ENCODE results near the gene SLC6A6. TPM values are rescaled to one million over a fixed set of nuclear protein-coding genes. Genes with fewer than 3 reads are reported as not detected.

SLC6A6 gene
- total RNA-seq, 6 experiments from 2014 or later: 1.5 to 8.2 (median 4.1) TPM

DNA sequence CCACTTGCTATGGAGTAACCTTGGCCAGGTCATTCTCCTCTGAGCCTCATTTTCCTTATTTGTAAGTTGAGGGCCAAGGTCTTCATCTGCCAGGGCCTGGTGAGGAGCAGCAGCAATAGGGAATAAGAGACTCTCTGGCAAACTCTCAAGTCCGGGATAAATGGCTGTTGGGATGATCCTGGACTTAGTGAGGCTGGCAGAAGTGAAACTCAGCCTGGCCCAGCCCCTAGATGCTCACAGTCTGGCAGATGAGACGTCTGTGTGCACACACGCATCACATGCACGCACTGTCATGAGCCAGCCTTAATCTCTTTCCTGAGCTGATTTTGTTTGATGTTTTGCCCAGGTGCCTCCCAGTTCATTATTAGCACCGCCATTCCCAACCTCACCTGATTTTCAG, 26.8 kb downstream of the SLC6A6 start:
- intact Hi-C loops (cut with DNase I): no loop called here
- H3K9me3 ChIP-seq: no peaks in the 10 kb centered on the region
- H3K4me1 ChIP-seq: peaks cover 0 to 2% (median 0%) of the 10 kb centered on the region in 4 donors
- H3K4me3 ChIP-seq: no peak overlapping the region
- TF ChIP-seq, protein P1, sequence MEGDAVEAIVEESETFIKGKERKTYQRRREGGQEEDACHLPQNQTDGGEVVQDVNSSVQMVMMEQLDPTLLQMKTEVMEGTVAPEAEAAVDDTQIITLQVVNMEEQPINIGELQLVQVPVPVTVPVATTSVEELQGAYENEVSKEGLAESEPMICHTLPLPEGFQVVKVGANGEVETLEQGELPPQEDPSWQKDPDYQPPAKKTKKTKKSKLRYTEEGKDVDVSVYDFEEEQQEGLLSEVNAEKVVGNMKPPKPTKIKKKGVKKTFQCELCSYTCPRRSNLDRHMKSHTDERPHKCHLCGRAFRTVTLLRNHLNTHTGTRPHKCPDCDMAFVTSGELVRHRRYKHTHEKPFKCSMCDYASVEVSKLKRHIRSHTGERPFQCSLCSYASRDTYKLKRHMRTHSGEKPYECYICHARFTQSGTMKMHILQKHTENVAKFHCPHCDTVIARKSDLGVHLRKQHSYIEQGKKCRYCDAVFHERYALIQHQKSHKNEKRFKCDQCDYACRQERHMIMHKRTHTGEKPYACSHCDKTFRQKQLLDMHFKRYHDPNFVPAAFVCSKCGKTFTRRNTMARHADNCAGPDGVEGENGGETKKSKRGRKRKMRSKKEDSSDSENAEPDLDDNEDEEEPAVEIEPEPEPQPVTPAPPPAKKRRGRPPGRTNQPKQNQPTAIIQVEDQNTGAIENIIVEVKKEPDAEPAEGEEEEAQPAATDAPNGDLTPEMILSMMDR (IDR thresholded peaks at IDR 0.05): no peak
- no peak for TF ChIP-seq POLR2A (IDR thresholded peaks at IDR 0.05)
- ATAC-seq (peak in 1 of 4 donors; percentile 7), DNase-seq (no peak)
- 36% methylated on average over 4 of the region's 5 CpGs for WGBS (ENCODE audit: insufficient coverage, low coverage, low lambda C conversion rate, missing lambda C conversion rate)
- peaks cover 0 to 9% of the 10 kb centered on the region in 2 donors for H3K27me3 ChIP-seq
- H3K27ac ChIP-seq: no peak overlapping the region
- H3K36me3 ChIP-seq: no peaks in the 10 kb centered on the region

DNA sequence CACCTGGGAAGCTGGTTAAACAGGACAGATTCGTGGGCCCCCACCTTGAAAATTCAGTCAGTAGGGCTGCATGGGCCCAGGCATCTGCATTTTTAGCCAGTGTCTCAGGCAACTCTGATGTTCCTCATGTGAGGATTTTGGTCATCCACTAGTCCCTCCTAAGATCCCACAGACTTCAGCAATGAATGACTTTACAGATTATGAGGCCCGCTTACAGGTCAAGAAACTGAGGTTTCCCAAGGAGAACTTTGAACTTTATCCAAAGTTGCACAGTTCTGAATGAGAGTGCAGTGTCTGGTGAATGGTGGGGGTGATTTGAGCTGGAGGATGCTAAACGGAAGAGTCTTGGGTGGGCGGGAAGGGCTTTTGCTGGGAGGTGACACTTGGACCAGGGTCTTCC, 27.2 kb downstream of the SLC6A6 start:
- Histone ChIP-seq H3K4me1 (peaks cover 0 to 2% (median 0%) of the 10 kb centered on the region in 4 donors), H3K4me3 (no peak overlapping the region), H3K9me3 (no peaks in the 10 kb centered on the region), H3K27ac (no peak overlapping the region), H3K27me3 (peaks cover 0 to 9% of the 10 kb centered on the region in 2 donors), H3K36me3 (no peaks in the 10 kb centered on the region)
- DNase-seq (no peak), ATAC-seq (no peak)
- TF ChIP-seq, protein P1 (IDR thresholded peaks at IDR 0.05): no peak
- no peak for TF ChIP-seq POLR2A (IDR thresholded peaks at IDR 0.05)
- intact Hi-C loops (cut with DNase I): no loop called here
- WGBS (ENCODE audit: insufficient coverage, low coverage, low lambda C conversion rate, missing lambda C conversion rate): 65% methylated on average over 3 of the region's 4 CpGs

DNA sequence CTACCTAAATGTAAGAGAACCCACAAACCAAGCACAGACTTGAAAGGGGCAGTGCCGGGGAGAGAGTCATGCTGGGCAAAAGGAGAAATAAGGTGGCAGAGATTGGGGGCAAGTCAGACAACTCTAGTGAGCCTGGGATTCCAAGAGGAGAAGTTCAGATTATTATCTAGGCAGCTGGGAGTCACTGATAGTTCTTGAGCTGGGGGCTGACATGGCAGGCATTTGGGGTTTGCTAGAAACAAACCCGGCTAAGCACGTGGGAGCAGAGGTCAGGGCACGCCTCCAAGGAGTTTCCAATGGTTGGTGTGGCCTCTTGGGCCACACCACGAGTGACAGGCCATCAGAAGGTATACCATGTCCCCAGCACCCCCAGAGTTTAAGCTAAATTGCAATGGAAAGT, 27.6 kb downstream of the SLC6A6 start:
- 65% methylated on average over 2 of the region's 5 CpGs for WGBS (ENCODE audit: insufficient coverage, low coverage, low lambda C conversion rate, missing lambda C conversion rate)
- TF ChIP-seq, protein P1 (IDR thresholded peaks at IDR 0.05): no peak
- TF ChIP-seq POLR2A (IDR thresholded peaks at IDR 0.05): no peak

DNA sequence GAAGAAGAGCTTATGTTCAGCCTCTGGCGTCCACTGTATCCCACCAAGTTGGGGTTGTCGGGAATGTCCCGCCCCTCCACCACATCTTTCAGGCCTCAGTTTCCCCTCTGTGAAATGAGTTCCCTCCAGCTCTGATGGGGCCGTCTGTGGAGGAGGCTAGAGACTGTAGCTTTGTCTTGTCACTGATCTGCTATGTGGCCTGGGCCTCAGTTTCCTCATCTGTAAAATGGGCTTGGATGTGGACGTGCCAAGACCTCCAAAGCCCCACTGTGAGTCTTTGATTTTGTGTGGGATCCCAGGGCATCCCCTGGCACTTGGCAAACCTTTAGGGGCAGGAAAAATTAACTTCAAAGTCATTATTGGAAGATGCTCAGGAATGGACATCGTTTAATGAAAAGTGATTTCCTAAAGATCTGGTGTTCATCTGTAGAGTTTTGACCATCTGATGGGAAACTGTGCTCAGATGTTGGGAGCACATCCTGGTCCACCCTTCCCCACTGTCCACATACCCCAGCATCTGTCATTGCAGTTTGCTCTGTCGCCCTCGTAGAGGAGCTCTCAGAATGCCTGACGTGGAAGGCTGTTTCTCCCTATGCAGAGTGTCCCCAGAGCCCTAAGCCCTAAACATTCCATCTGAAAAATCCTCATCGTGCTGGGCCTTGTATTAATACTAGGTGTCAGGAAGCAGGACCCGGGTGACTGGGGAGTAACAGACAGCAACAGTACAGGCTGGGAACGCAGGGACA, 28.5 kb downstream of the SLC6A6 start:
- peaks cover 0 to 2% (median 0%) of the 10 kb centered on the region in 4 donors for H3K4me1 ChIP-seq
- peaks cover 0 to 9% of the 10 kb centered on the region in 2 donors for H3K27me3 ChIP-seq
- no peaks in the 10 kb centered on the region for H3K36me3 ChIP-seq
- peak overlapping the region; percentile 36 to 55 (median 40) for H3K27ac ChIP-seq
- no peak overlapping the region for H3K4me3 ChIP-seq
- DNase-seq (no peak), ATAC-seq (no peak)
- intact Hi-C loops (cut with DNase I): no loop called here
- WGBS (ENCODE audit: insufficient coverage, low coverage, low lambda C conversion rate, missing lambda C conversion rate): 61% methylated on average over 6 of the region's 12 CpGs
- TF ChIP-seq, protein P1 (IDR thresholded peaks at IDR 0.05): no peak
- TF ChIP-seq POLR2A (IDR thresholded peaks at IDR 0.05): no peak
- H3K9me3 ChIP-seq: no peaks in the 10 kb centered on the region

More for the DNA sequence above, 27.6 kb downstream of the SLC6A6 start:
- no peak for ATAC-seq
- peaks cover 0 to 9% of the 10 kb centered on the region in 2 donors for H3K27me3 ChIP-seq
- H3K4me1 ChIP-seq: peaks cover 0 to 2% (median 0%) of the 10 kb centered on the region in 4 donors
- no peaks in the 10 kb centered on the region for H3K36me3 ChIP-seq
- H3K4me3 ChIP-seq: no peak overlapping the region
- H3K9me3 ChIP-seq: no peaks in the 10 kb centered on the region
- H3K27ac ChIP-seq: no peak overlapping the region
- intact Hi-C loops (cut with DNase I): no loop called here
- no peak for DNase-seq
